Peyer's patch (tissue), 4 donors: ENCODE data around the gene SSX2IP.

ENCODE experiments used
- POLR2A ChIP-seq, 2 donors: fragments of 450-650 bp; IDR thresholded peaks; one replicate each; pipeline ENCODE4 v1.5.1; 2017; ENCODE audit warnings: antibody characterized with exemption in 2 of 2, mild to moderate bottlenecking in 2 of 2, moderate library complexity in 2 of 2
- TF ChIP-seq, protein P1 (sequence below), 6 experiments: fragments of 450-650 bp in 4 of 6; fragments of 200-600 bp in 2 of 6; sonication (generic) in 1 of 6; IDR thresholded peaks; one replicate each; pipeline ENCODE4 v1.5.1; 2017 to 2019; ENCODE audit warnings: antibody characterized with exemption in 6 of 6, mild to moderate bottlenecking in 3 of 6, moderate library complexity in 1 of 6

DNA sequence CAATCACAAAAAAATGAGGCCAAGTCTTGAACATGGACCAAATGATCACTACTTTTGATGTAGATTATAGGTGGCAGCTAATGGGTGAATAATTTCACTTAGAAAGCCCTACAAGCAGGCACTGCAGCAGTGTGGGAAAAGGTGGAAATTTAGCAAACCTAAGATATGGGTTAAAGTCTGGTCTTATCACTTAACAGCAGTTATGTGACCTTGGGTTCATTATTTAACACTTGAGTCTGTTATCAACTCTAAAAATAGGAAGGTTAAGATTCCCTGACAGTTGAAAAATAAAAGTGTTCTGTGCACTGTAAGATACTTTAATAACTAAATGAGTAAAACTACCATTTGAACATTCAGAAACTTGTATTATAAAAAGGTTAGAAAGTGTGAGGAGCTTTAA, 47.5 kb downstream of the SSX2IP start:
- TF ChIP-seq, protein P1, sequence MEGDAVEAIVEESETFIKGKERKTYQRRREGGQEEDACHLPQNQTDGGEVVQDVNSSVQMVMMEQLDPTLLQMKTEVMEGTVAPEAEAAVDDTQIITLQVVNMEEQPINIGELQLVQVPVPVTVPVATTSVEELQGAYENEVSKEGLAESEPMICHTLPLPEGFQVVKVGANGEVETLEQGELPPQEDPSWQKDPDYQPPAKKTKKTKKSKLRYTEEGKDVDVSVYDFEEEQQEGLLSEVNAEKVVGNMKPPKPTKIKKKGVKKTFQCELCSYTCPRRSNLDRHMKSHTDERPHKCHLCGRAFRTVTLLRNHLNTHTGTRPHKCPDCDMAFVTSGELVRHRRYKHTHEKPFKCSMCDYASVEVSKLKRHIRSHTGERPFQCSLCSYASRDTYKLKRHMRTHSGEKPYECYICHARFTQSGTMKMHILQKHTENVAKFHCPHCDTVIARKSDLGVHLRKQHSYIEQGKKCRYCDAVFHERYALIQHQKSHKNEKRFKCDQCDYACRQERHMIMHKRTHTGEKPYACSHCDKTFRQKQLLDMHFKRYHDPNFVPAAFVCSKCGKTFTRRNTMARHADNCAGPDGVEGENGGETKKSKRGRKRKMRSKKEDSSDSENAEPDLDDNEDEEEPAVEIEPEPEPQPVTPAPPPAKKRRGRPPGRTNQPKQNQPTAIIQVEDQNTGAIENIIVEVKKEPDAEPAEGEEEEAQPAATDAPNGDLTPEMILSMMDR (IDR thresholded peaks at IDR 0.05) = no peak
- TF ChIP-seq POLR2A (IDR thresholded peaks at IDR 0.05) = no peak
